Endothelial cell (in vitro differentiated cells): Measurements from ENCODE around the gene SH2D6. TPM values are rescaled to one million over a fixed set of nuclear protein-coding genes. Genes with fewer than 3 reads are reported as not detected.
"Not testable (repeated sequence)": the region's sequence is repeated elsewhere in the genome, so short reads cannot be mapped to it uniquely, and the experiment has no call there.

Experiments used
- DNase-seq: peaks from one replicate; pipeline ENCODE4 v3.0.0; 2021; ENCODE audit warnings: low spot score
- H3K27ac Mint-ChIP-seq: one replicate; pipeline ENCODE4 v1.8.0; 2021; ENCODE audit warnings: mixed read lengths, inconsistent platforms; ENCODE audit not compliant: unreplicated experiment
- H3K27me3 Mint-ChIP-seq: one replicate; pipeline ENCODE4 v1.8.0; 2021; ENCODE audit warnings: mild to moderate bottlenecking, moderate library complexity, mixed read lengths, inconsistent platforms; ENCODE audit not compliant: unreplicated experiment
- H3K36me3 Mint-ChIP-seq: one replicate; pipeline ENCODE4 v1.8.0; 2021; ENCODE audit warnings: mild to moderate bottlenecking, low read depth, mixed read lengths, inconsistent platforms; ENCODE audit not compliant: unreplicated experiment
- H3K4me1 Mint-ChIP-seq: one replicate; pipeline ENCODE4 v1.8.0; 2021; ENCODE audit warnings: mild to moderate bottlenecking, mixed read lengths, inconsistent platforms; ENCODE audit not compliant: unreplicated experiment
- H3K4me3 Mint-ChIP-seq: one replicate; pipeline ENCODE4 v1.8.0; 2021; ENCODE audit warnings: mild to moderate bottlenecking, mixed read lengths, inconsistent platforms; ENCODE audit not compliant: unreplicated experiment
- H3K9me3 Mint-ChIP-seq: one replicate; pipeline ENCODE4 v1.8.0; 2021; ENCODE audit warnings: mixed read lengths, inconsistent platforms; ENCODE audit not compliant: unreplicated experiment
- CTCF ChIP-seq: fragments of 200-600 bp; sonication (generic); IDR thresholded peaks from one replicate; pipeline ENCODE4 v1.5.0; 2021; ENCODE audit warnings: antibody characterized with exemption; ENCODE audit not compliant: unreplicated experiment
- total RNA-seq: library from RNA; stranded (reverse); fragmentation: NEBNext Ultra II Directional; extraction: Animal tissue kit (Norgen Biotek cat#: 25700); gene quantifications from one replicate; pipeline ENCODE4 v1.2.1, GENCODE V29; 2021; ENCODE audit not compliant: unreplicated experiment

The SH2D6 gene
- total RNA-seq, 1 donor from 2014 or later: 0.33 TPM

DNA sequence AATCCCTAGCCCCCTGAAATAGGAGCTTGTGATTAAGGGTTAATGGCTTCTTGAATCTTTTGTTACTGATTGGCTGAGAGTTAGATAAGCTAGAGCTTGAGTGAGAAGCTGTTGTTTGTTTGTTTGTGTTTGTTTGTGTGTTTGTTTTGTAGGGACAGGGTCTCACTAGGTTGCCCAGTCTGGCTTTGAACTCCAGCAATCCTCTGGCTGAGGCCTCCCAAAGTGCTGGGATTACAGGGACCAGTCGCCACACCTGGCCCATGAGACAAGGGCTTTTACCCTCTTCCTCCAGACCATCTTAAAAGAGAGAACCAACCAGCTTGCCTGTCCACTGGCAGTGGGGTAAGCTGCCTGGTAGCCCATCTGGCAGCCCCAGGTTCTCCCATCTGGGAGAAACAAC lies 58.1 kb downstream of the SH2D6 start:
- Mint-ChIP-seq H3K9me3 (no peaks in the 10 kb centered on the region), H3K36me3 (no peaks in the 10 kb centered on the region), H3K27ac (no peak overlapping the region), H3K4me3 (no peak overlapping the region), H3K4me1 (peaks cover 3% of the 10 kb centered on the region), H3K27me3 (peaks cover 5% of the 10 kb centered on the region)
- TF ChIP-seq CTCF: no peak
- DNase-seq: no peak

GRCh38 chr2:85477884-85478283 lies 59.4 kb downstream of the SH2D6 start:
- DNase-seq: no peak
- peaks cover 7% of the 10 kb centered on the region for H3K4me1 Mint-ChIP-seq

DNA sequence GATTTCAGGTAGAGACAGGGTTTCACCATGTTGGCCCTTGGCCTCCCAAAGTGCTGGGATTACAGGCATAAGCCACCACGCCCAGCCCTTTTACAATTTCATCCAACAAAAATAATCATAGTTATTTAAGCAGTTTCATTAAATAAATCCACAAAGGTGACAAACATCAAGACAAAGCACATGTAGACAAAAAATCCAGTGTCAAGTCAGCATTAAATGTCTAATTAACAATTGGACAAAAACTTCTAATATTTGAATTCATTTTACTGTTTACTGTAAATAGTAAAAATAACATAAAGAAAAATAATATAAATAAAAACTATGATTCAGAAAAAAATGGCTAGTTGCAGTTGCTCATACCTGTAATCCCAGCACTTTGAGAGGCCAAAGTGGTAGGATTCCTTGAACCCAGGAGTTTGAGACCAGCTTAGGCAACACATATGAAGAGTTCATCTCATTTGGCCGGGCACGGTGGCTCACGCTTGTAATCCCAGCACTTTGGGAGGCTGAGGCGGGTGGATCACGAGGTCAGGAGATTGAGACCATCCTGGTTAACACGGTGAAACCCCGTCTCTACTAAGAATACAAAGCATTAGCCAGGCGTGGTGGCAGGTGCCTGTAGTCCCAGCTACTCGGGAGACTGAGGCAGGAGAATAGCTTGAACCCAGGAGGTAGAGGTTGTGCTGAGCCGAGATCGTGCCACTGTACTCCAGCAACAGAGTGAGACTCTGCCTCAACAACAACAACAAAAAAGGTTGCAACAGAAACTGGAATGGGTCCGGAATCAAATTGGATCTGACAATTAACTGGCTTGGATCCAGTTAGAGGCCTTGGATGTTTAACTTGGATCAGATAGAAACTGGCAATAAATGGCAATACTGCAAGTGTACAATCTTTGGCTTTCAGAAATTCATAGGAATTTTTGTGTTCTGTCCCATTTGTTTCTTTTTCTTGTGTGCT lies 63.6 kb downstream of the SH2D6 start:
- no peaks in the 10 kb centered on the region for H3K36me3 Mint-ChIP-seq
- H3K27ac Mint-ChIP-seq: no peak overlapping the region
- DNase-seq: no peak
- no peak for TF ChIP-seq CTCF
- peaks cover 10% of the 10 kb centered on the region for H3K27me3 Mint-ChIP-seq
- peaks cover 8% of the 10 kb centered on the region for H3K4me1 Mint-ChIP-seq
- H3K4me3 Mint-ChIP-seq: no peak overlapping the region
- peaks cover 9% of the 10 kb centered on the region for H3K9me3 Mint-ChIP-seq

More at GRCh38 chr2:85477884-85478283, 59.4 kb downstream of the SH2D6 start:
- Mint-ChIP-seq H3K9me3 (no peaks in the 10 kb centered on the region), H3K4me3 (no peak overlapping the region), H3K27me3 (peaks cover 5% of the 10 kb centered on the region), H3K27ac (no peak overlapping the region), H3K36me3 (no peaks in the 10 kb centered on the region)
- no peak for TF ChIP-seq CTCF

- not testable (repeated sequence) for H3K27me3 Mint-ChIP-seq, DNase-seq, H3K27ac Mint-ChIP-seq, H3K4me1 Mint-ChIP-seq, H3K4me3 Mint-ChIP-seq, H3K9me3 Mint-ChIP-seq, H3K36me3 Mint-ChIP-seq
Observed at GRCh38 chr2:85484615-85485014, 66.1 kb downstream of the SH2D6 start.

- no peak for TF ChIP-seq CTCF
- no peaks in the 10 kb centered on the region for H3K36me3 Mint-ChIP-seq
- H3K4me3 Mint-ChIP-seq: peak overlapping the region; percentile 28
- peaks cover 10% of the 10 kb centered on the region for H3K27me3 Mint-ChIP-seq
- H3K4me1 Mint-ChIP-seq: peaks cover 5% of the 10 kb centered on the region
- H3K27ac Mint-ChIP-seq: no peak overlapping the region
- peaks cover 9% of the 10 kb centered on the region for H3K9me3 Mint-ChIP-seq
- DNase-seq: no peak
Observed at GRCh38 chr2:85485815-85486214, 67.3 kb downstream of the SH2D6 start.

Other genes with a start within 250 kb of the SH2D6 start
- 83.1 TPM for gene TGOLN2, start 90.7 kb upstream of the SH2D6 start, total RNA-seq
- 37.0 TPM for gene RETSAT, start 64.2 kb upstream of the SH2D6 start, total RNA-seq
- 15.9 TPM for gene ELMOD3, start 63.9 kb upstream of the SH2D6 start, total RNA-seq
- gene CAPG, start 8.3 kb upstream of the SH2D6 start, total RNA-seq: 76.4 TPM
- gene MAT2A, start 120.5 kb downstream of the SH2D6 start, total RNA-seq: 151 TPM
- 145 TPM for gene GGCX, start 142.8 kb downstream of the SH2D6 start, total RNA-seq
- 225 TPM for gene VAMP8, start 158.9 kb downstream of the SH2D6 start, total RNA-seq
- 296 TPM for gene VAMP5, start 165.7 kb downstream of the SH2D6 start, total RNA-seq
- gene RNF181, start 177.0 kb downstream of the SH2D6 start, total RNA-seq: 155 TPM
- gene TMEM150A, start 184.0 kb downstream of the SH2D6 start, total RNA-seq: 42.4 TPM
- 47.5 TPM for gene C2orf68, start 193.4 kb downstream of the SH2D6 start, total RNA-seq
- gene USP39, start 197.5 kb downstream of the SH2D6 start, total RNA-seq: 64.0 TPM
- gene SFTPB, start 249.5 kb downstream of the SH2D6 start, total RNA-seq: not detected